ENCODE measurements around the gene METTL24. TPM values are rescaled to one million over a fixed set of nuclear protein-coding genes. Genes with fewer than 3 reads are reported as not detected.

METTL24 gene
- total and polyA plus RNA-seq, 10 of the 15 experiments (the other 5 are each of a cell fraction or from before 2014, with no cell fraction given): 0.20 TPM; not detected in 9

DNA sequence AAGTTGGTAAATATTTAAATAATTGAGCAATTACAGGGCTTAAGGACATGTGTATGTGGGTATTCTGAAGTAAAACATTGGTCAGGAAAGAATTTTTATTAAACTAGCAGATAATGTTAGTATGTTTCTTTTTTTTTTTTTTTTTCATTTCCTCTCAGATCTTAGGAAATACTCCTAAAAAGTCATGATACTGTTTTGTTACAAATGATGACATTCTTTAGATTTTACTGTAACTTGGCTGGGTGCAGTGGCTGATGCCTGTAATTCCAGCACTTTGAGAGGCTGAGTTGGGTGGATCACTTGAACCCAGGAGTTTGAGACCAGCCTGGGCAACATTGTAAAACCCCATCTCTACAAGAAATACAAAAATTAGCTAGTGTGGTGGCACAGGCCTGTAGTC, 136.4 kb downstream of the METTL24 start:
- ChIA-PET POLR2A (no interaction called here), RAD21 (ENCODE audit: unreplicated experiment) (no interaction called here), SMC1A (ENCODE audit: uncharacterized antibody, unreplicated experiment) (interaction anchor here (4.0 kb wide), 1 partner anchor 15 kb away, joined by 15 read pairs; no protein-coding TSS in a partner anchor), CTCF (no interaction called here)
- no peak overlapping the region for H3K27ac ChIP-seq (ENCODE audit: control insufficient read depth, insufficient read depth)
- H3K4me3 ChIP-seq: no peak overlapping the region
- no peak for FAIRE-seq
- H3K36me3 ChIP-seq (ENCODE audit: control insufficient read depth in 2 of 2, insufficient read depth in 2 of 2, low read length in 1 of 2): peaks cover 0 to 6% of the 10 kb centered on the region in 2 experiments; a peak in 2 of 4 replicates
- no peak for ATAC-seq
- no peaks in the 10 kb centered on the region for H3K79me2 ChIP-seq (ENCODE audit: control insufficient read depth, insufficient read depth, low read length)
- DNase-seq (ENCODE audit: low read depth, low spot score): no peak
- H3K4me2 ChIP-seq (ENCODE audit: control insufficient read depth, insufficient read depth): no peak overlapping the region
- in situ Hi-C loops (cut with MboI) (no loop called here), intact Hi-C loops (cut with micrococcal nuclease; ENCODE audit: unreplicated experiment) (no loop called here)
- H3K4me1 ChIP-seq (ENCODE audit: control insufficient read depth, insufficient read depth, low read length): no peaks in the 10 kb centered on the region
- no peak overlapping the region for H2AFZ ChIP-seq (ENCODE audit: control insufficient read depth, low read depth, low read length)
- H3K9ac ChIP-seq (ENCODE audit: control insufficient read depth, insufficient read depth, low read length): no peak overlapping the region
- BruUV-seq (replicated peaks): no TSS peak
- H3K27me3 ChIP-seq (replicated peaks in 1 of 2; ENCODE audit: control insufficient read depth in 2 of 2, insufficient read depth in 2 of 2, low read length in 1 of 2): no peaks in the 10 kb centered on the region
- no peak for TF ChIP-seq HDGF (IDR thresholded peaks at IDR 0.05)
- no peak for TF ChIP-seq MXI1 (IDR thresholded peaks at IDR 0.05; ENCODE audit: low read depth, low read length)
- no peak for TF ChIP-seq ZSCAN29 (IDR thresholded peaks at IDR 0.05)
- TF ChIP-seq FOXK2 (IDR thresholded peaks at IDR 0.05): no peak
- TF ChIP-seq GABPA (IDR thresholded peaks at IDR 0.05; ENCODE audit: low read depth): no peak
- TF ChIP-seq TAF1 (IDR thresholded peaks at IDR 0.05; ENCODE audit: borderline replicate concordance, low read depth, low read length): no peak
- no peak for TF ChIP-seq NFXL1 (IDR thresholded peaks at IDR 0.05; ENCODE audit: borderline replicate concordance)
- no peak for TF ChIP-seq HCFC1 (IDR thresholded peaks at IDR 0.05; ENCODE audit: low read length)
- TF ChIP-seq SRF (IDR thresholded peaks at IDR 0.05; ENCODE audit: low read depth in 2 of 2, low read length in 2 of 2): no peak
- TF ChIP-seq ATF7 (IDR thresholded peaks at IDR 0.05; ENCODE audit: low read depth): no peak
- no peaks in the 10 kb centered on the region for H4K20me1 ChIP-seq (ENCODE audit: control insufficient read depth, insufficient read depth)
- H3K9me3 ChIP-seq (replicated peaks; ENCODE audit: control insufficient read depth, insufficient read depth, low read length): no peaks in the 10 kb centered on the region

DNA sequence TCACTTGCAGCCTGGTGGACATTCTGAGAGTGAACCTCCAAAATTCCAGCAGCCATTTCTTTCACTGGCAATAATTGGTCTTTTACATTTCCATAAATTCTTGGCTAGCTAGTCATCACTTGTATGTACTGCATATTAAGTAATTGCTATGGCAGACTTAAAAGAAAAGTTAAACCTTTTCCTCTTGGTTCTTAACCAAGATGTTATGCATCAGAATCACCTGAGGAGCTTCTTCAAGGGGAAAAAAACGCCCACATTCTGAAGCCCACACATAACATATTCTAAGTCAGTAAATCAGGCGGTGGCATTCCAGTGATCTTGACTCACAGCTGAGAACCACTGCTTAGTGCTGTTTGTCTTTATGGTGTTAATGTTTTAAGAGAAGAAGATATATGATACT, 140.9 kb downstream of the METTL24 start:
- Histone ChIP-seq H3K9me3 (replicated peaks; ENCODE audit: control insufficient read depth, insufficient read depth, low read length) (no peaks in the 10 kb centered on the region), H3K9ac (ENCODE audit: control insufficient read depth, insufficient read depth, low read length) (no peak overlapping the region), H3K27ac (ENCODE audit: control insufficient read depth, insufficient read depth) (no peak overlapping the region), H3K27me3 (replicated peaks in 1 of 2; ENCODE audit: control insufficient read depth in 2 of 2, insufficient read depth in 2 of 2, low read length in 1 of 2) (no peaks in the 10 kb centered on the region), H3K79me2 (ENCODE audit: control insufficient read depth, insufficient read depth, low read length) (no peaks in the 10 kb centered on the region), H3K4me1 (ENCODE audit: control insufficient read depth, insufficient read depth, low read length) (no peaks in the 10 kb centered on the region), H4K20me1 (ENCODE audit: control insufficient read depth, insufficient read depth) (no peaks in the 10 kb centered on the region), H3K4me2 (ENCODE audit: control insufficient read depth, insufficient read depth) (no peak overlapping the region), H3K4me3 (no peak overlapping the region), H3K36me3 (ENCODE audit: control insufficient read depth in 2 of 2, insufficient read depth in 2 of 2, low read length in 1 of 2) (peaks cover 1 to 9% of the 10 kb centered on the region in 2 experiments), H2AFZ (ENCODE audit: control insufficient read depth, low read depth, low read length) (no peak overlapping the region)
- SMC1A ChIA-PET (ENCODE audit: uncharacterized antibody, unreplicated experiment): interaction anchor here (3.6 kb wide), 1 partner anchor 11 kb away, joined by 21 read pairs; no protein-coding TSS in a partner anchor
- no peak for ATAC-seq
- FAIRE-seq: no peak
- POLR2A ChIA-PET: no interaction called here
- RAD21 ChIA-PET (ENCODE audit: unreplicated experiment): no interaction called here
- BruUV-seq (replicated peaks): no TSS peak
- CTCF ChIA-PET: interaction anchor here (1.8 to 2.1 kb wide), 2 partner anchors 11 to 19 kb away, joined by 3 to 8 read pairs; no protein-coding TSS in a partner anchor
- DNase-seq (ENCODE audit: low read depth, low spot score): no peak
- in situ Hi-C loops (cut with MboI): no loop called here
- intact Hi-C loops (cut with micrococcal nuclease; ENCODE audit: unreplicated experiment): no loop called here
- 90% methylated on average over 2 of the region's 2 CpGs for WGBS (ENCODE audit: insufficient coverage, insufficient replicate concordance, low lambda C conversion rate, missing lambda C conversion rate)
- TF ChIP-seq, protein P1, sequence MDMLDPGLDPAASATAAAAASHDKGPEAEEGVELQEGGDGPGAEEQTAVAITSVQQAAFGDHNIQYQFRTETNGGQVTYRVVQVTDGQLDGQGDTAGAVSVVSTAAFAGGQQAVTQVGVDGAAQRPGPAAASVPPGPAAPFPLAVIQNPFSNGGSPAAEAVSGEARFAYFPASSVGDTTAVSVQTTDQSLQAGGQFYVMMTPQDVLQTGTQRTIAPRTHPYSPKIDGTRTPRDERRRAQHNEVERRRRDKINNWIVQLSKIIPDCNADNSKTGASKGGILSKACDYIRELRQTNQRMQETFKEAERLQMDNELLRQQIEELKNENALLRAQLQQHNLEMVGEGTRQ (IDR thresholded peaks at IDR 0.05; ENCODE audit: borderline replicate concordance, low read depth, low read length): no peak
- TF ChIP-seq, protein P2, sequence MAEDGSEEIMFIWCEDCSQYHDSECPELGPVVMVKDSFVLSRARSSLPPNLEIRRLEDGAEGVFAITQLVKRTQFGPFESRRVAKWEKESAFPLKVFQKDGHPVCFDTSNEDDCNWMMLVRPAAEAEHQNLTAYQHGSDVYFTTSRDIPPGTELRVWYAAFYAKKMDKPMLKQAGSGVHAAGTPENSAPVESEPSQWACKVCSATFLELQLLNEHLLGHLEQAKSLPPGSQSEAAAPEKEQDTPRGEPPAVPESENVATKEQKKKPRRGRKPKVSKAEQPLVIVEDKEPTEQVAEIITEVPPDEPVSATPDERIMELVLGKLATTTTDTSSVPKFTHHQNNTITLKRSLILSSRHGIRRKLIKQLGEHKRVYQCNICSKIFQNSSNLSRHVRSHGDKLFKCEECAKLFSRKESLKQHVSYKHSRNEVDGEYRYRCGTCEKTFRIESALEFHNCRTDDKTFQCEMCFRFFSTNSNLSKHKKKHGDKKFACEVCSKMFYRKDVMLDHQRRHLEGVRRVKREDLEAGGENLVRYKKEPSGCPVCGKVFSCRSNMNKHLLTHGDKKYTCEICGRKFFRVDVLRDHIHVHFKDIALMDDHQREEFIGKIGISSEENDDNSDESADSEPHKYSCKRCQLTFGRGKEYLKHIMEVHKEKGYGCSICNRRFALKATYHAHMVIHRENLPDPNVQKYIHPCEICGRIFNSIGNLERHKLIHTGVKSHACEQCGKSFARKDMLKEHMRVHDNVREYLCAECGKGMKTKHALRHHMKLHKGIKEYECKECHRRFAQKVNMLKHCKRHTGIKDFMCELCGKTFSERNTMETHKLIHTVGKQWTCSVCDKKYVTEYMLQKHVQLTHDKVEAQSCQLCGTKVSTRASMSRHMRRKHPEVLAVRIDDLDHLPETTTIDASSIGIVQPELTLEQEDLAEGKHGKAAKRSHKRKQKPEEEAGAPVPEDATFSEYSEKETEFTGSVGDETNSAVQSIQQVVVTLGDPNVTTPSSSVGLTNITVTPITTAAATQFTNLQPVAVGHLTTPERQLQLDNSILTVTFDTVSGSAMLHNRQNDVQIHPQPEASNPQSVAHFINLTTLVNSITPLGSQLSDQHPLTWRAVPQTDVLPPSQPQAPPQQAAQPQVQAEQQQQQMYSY (CRISPR knock-in tag; IDR thresholded peaks at IDR 0.05): no peak
- no peak for TF ChIP-seq NBN (IDR thresholded peaks at IDR 0.05)
- TF ChIP-seq MEF2A (IDR thresholded peaks at IDR 0.05; ENCODE audit: insufficient read depth, low read depth, low read length): no peak
- TF ChIP-seq CHD2 (IDR thresholded peaks at IDR 0.05; ENCODE audit: borderline replicate concordance, low read depth, low read length): no peak
- no peak for TF ChIP-seq STAT3 (IDR thresholded peaks at IDR 0.05; ENCODE audit: low read depth, low read length)
- no peak for TF ChIP-seq EZH2 (IDR thresholded peaks at IDR 0.05; ENCODE audit: borderline replicate concordance, control insufficient read depth, low read depth, low read length)

Measured in GM12878 (cell line).